ENCODE measurements around the gene KRTAP5-5.

The KRTAP5-5 gene

GRCh38 chr11:1671658-1672057 is 42.1 kb downstream of the KRTAP5-5 start:
- H3K4me3 ChIP-seq (ENCODE audit: low read depth, low read length), result no peak overlapping the region
- no peak for DNase-seq (ENCODE audit: low read depth)
- TF ChIP-seq CTCF (IDR thresholded peaks at IDR 0.05; ENCODE audit: insufficient read depth, low read depth, low read length, missing control alignments), result no peak

- TF ChIP-seq CTCF (IDR thresholded peaks at IDR 0.05; ENCODE audit: insufficient read depth, low read depth, low read length, missing control alignments), result no peak
- no peak overlapping the region for H3K4me3 ChIP-seq (ENCODE audit: low read depth, low read length)
- DNase-seq (ENCODE audit: low read depth), result no peak
These were observed 43.2 kb downstream of the KRTAP5-5 start for GRCh38 chr11:1672613-1673350.

GRCh38 chr11:1673446-1674172 is 44.0 kb downstream of the KRTAP5-5 start:
- H3K4me3 ChIP-seq (ENCODE audit: low read depth, low read length), result no peak overlapping the region
- DNase-seq (ENCODE audit: low read depth), result no peak
- no peak for TF ChIP-seq CTCF (IDR thresholded peaks at IDR 0.05; ENCODE audit: insufficient read depth, low read depth, low read length, missing control alignments)

- DNase-seq (ENCODE audit: low read depth), result no peak
- H3K4me3 ChIP-seq (ENCODE audit: low read depth, low read length), result no peak overlapping the region
- TF ChIP-seq CTCF (IDR thresholded peaks at IDR 0.05; ENCODE audit: insufficient read depth, low read depth, low read length, missing control alignments), result no peak
These were observed 44.9 kb downstream of the KRTAP5-5 start for GRCh38 chr11:1674173-1675131.

GRCh38 chr11:1675536-1676228 is 46.1 kb downstream of the KRTAP5-5 start:
- no peak for TF ChIP-seq CTCF (IDR thresholded peaks at IDR 0.05; ENCODE audit: insufficient read depth, low read depth, low read length, missing control alignments)
- no peak overlapping the region for H3K4me3 ChIP-seq (ENCODE audit: low read depth, low read length)
- DNase-seq (ENCODE audit: low read depth), result no peak

GRCh38 chr11:1676229-1676740 is 46.7 kb downstream of the KRTAP5-5 start:
- H3K4me3 ChIP-seq (ENCODE audit: low read depth, low read length), result no peak overlapping the region

More at GRCh38 chr11:1676229-1676740, 46.7 kb downstream of the KRTAP5-5 start:
- TF ChIP-seq CTCF (IDR thresholded peaks at IDR 0.05; ENCODE audit: insufficient read depth, low read depth, low read length, missing control alignments), result no peak
- DNase-seq (ENCODE audit: low read depth), result no peak

Measured in GM12865 (cell line).